GM13977 (cell line): ENCODE measurements around the gene TMEM18.

Source experiments
- DNase-seq: peaks from one replicate; pipeline ENCODE4 v3.0.0; 2012; ENCODE audit warnings: low spot score
- CTCF ChIP-seq: IDR thresholded peaks from 2 replicates; pipeline ENCODE4 v1.5.1; 2012; ENCODE audit warnings: mild to moderate bottlenecking, control low read depth; ENCODE audit not compliant: insufficient read depth; ENCODE audit errors: extremely low read depth, missing control alignments
- in situ Hi-C: fragments of 300-500 bp; cut with MboI; formaldehyde crosslinking; loops from one replicate; pipeline ENCODE4 v1.12.0; 2022; ENCODE audit warnings: low sequenced_read_pairs, low pct_unique_long_range_greater_than_20kb, mixed read lengths, inconsistent platforms; ENCODE audit not compliant: unreplicated experiment

The TMEM18 gene

GRCh38 chr2:664063-664462 lies 13.1 kb downstream of the TMEM18 start:
- no peak for TF ChIP-seq CTCF
- DNase-seq: no peak
- in situ Hi-C loops: no loop called here

- in situ Hi-C loops: no loop called here
- TF ChIP-seq CTCF: no peak
- DNase-seq: no peak
These were observed 14.0 kb downstream of the TMEM18 start for GRCh38 chr2:663221-663620.

GRCh38 chr2:661360-661635 lies 15.9 kb downstream of the TMEM18 start:
- no peak for DNase-seq
- no peak for TF ChIP-seq CTCF
- in situ Hi-C loops: no loop called here

GRCh38 chr2:660586-661359 lies 16.4 kb downstream of the TMEM18 start:
- no peak for TF ChIP-seq CTCF
- DNase-seq: no peak
- in situ Hi-C loops: no loop called here

GRCh38 chr2:660029-660428 lies 17.2 kb downstream of the TMEM18 start:
- in situ Hi-C loops: no loop called here
- no peak for TF ChIP-seq CTCF
- no peak for DNase-seq

- in situ Hi-C loops: no loop called here
- DNase-seq: no peak
- TF ChIP-seq CTCF: no peak
These were observed 18.8 kb downstream of the TMEM18 start for GRCh38 chr2:658426-658825.
